ENCODE results near the gene COL6A2. TPM values are rescaled to one million over a fixed set of nuclear protein-coding genes. Genes with fewer than 3 reads are reported as not detected.
"Not testable (repeated sequence)": the region's sequence is repeated elsewhere in the genome, so short reads cannot be mapped to it uniquely, and the experiment has no call there.

Gene COL6A2
- total and polyA plus RNA-seq, 2 of the 13 experiments (the other 11 are each of a cell fraction or from before 2014, with no cell fraction given): 0.07 to 0.41 TPM

- intact Hi-C loops (cut with micrococcal nuclease; ENCODE audit: unreplicated experiment): no loop called here
- POLR2A ChIA-PET: no interaction called here
- in situ Hi-C loops (cut with HindIII; ENCODE audit: extremely low pct_ligation_motif_present, low pct_unique_long_range_greater_than_20kb): no loop called here
- no peak for FAIRE-seq
- peaks cover 6 to 37% of the 10 kb centered on the region in 2 experiments; a peak in 4 of 5 replicates for H3K27me3 ChIP-seq (ENCODE audit: control insufficient read depth in 1 of 2, insufficient read depth in 2 of 2, low read length in 2 of 2)
- no peaks in the 10 kb centered on the region for H3K36me3 ChIP-seq (replicated peaks in 1 of 2; ENCODE audit: control insufficient read depth in 1 of 2, insufficient read depth in 2 of 2, low read length in 2 of 2)
- no peak overlapping the region for H3K4me3 ChIP-seq (replicated peaks in 1 of 3; ENCODE audit: insufficient read depth in 1 of 3, low read depth in 2 of 3, low read length in 3 of 3)
- H2AFZ ChIP-seq (ENCODE audit: low read length): no peak overlapping the region
- BruUV-seq (replicated peaks): no TSS peak
- H3K79me2 ChIP-seq (ENCODE audit: insufficient read depth, low read length): no peaks in the 10 kb centered on the region
- no peak for TF ChIP-seq KLF15 (CRISPR knock-in tag; IDR thresholded peaks at IDR 0.05; ENCODE audit: borderline replicate concordance)
- no peak for DNase-seq (ENCODE audit: low spot score)
- WGBS (ENCODE audit: low lambda C conversion rate): 51% methylated on average over 21 of the region's 21 CpGs
- H3K9ac ChIP-seq (ENCODE audit: insufficient read depth, low read depth, low read length): no peak overlapping the region
- peaks cover 6% of the 10 kb centered on the region; the same call in 1 of the 2 replicates for H3K4me1 ChIP-seq (ENCODE audit: insufficient read depth, low read length)
- no peak for ATAC-seq
- no peak overlapping the region for H3K27ac ChIP-seq (ENCODE audit: extremely low read length, insufficient read depth, low read length)
- no peaks in the 10 kb centered on the region for H3K9me3 ChIP-seq (ENCODE audit: low read length)
- H4K20me1 ChIP-seq (ENCODE audit: insufficient read depth, low read length): no peaks in the 10 kb centered on the region
- CTCF ChIA-PET (ENCODE audit: low intra/inter-chr PET ratio, low total read pairs): no interaction called here
- no peak overlapping the region for H3K4me2 ChIP-seq (ENCODE audit: low read depth, low read length)
These were observed 28.1 kb upstream of the COL6A2 start for GRCh38 chr21:46069719-46070279.

GRCh38 chr21:46071082-46071481, 26.8 kb upstream of the COL6A2 start:
- peaks cover 4 to 24% of the 10 kb centered on the region in 2 experiments; a peak in 4 of 5 replicates for H3K27me3 ChIP-seq (ENCODE audit: control insufficient read depth in 1 of 2, insufficient read depth in 2 of 2, low read length in 2 of 2)
- H3K36me3 ChIP-seq (replicated peaks in 1 of 2; ENCODE audit: control insufficient read depth in 1 of 2, insufficient read depth in 2 of 2, low read length in 2 of 2): no peaks in the 10 kb centered on the region
- DNase-seq (ENCODE audit: low spot score) (no peak), ATAC-seq (no peak), FAIRE-seq (no peak)
- ChIA-PET POLR2A (no interaction called here), CTCF (ENCODE audit: low intra/inter-chr PET ratio, low total read pairs) (no interaction called here)
- intact Hi-C loops (cut with micrococcal nuclease; ENCODE audit: unreplicated experiment) (no loop called here), in situ Hi-C loops (cut with HindIII; ENCODE audit: extremely low pct_ligation_motif_present, low pct_unique_long_range_greater_than_20kb) (no loop called here)
- H3K9ac ChIP-seq (ENCODE audit: insufficient read depth, low read depth, low read length): no peak overlapping the region
- no peak overlapping the region for H3K4me3 ChIP-seq (replicated peaks in 1 of 3; ENCODE audit: insufficient read depth in 1 of 3, low read depth in 2 of 3, low read length in 3 of 3)
- H3K4me1 ChIP-seq (ENCODE audit: insufficient read depth, low read length): no peaks in the 10 kb centered on the region
- no peaks in the 10 kb centered on the region for H4K20me1 ChIP-seq (ENCODE audit: insufficient read depth, low read length)
- H3K9me3 ChIP-seq (ENCODE audit: low read length): no peaks in the 10 kb centered on the region
- no peaks in the 10 kb centered on the region for H3K79me2 ChIP-seq (ENCODE audit: insufficient read depth, low read length)
- no peak overlapping the region for H3K27ac ChIP-seq (ENCODE audit: extremely low read length, insufficient read depth, low read length)
- BruUV-seq (replicated peaks): no TSS peak
- TF ChIP-seq TFE3 (CRISPR knock-in tag; IDR thresholded peaks at IDR 0.05): no peak
- TF ChIP-seq CREB3 (CRISPR knock-in tag; IDR thresholded peaks at IDR 0.05): no peak
- TF ChIP-seq SMAD1 (CRISPR knock-in tag; IDR thresholded peaks at IDR 0.05; ENCODE audit: borderline replicate concordance, low read depth): no peak
- TF ChIP-seq ZNF792 (CRISPR knock-in tag; IDR thresholded peaks at IDR 0.05): no peak
- TF ChIP-seq ZNF235 (CRISPR knock-in tag; IDR thresholded peaks at IDR 0.05; ENCODE audit: borderline replicate concordance): no peak
- TF ChIP-seq GLI4 (CRISPR knock-in tag; IDR thresholded peaks at IDR 0.05; ENCODE audit: borderline replicate concordance): no peak
- TF ChIP-seq U2AF1 (optimal IDR thresholded peaks at IDR 0.05; ENCODE audit: low read depth, low read length): no peak
- no peak for TF ChIP-seq TSC22D2 (CRISPR knock-in tag; IDR thresholded peaks at IDR 0.05; ENCODE audit: borderline replicate concordance)
- H3K4me2 ChIP-seq (ENCODE audit: low read depth, low read length): no peak overlapping the region
- H2AFZ ChIP-seq (ENCODE audit: low read length): no peak overlapping the region
- 22% methylated on average over 8 of the region's 13 CpGs for WGBS (ENCODE audit: low lambda C conversion rate)

- in situ Hi-C loops (cut with HindIII; ENCODE audit: extremely low pct_ligation_motif_present, low pct_unique_long_range_greater_than_20kb): not testable (repeated sequence)
These were observed 21.2 kb upstream of the COL6A2 start for GRCh38 chr21:46076724-46077123.

More at GRCh38 chr21:46076724-46077123, 21.2 kb upstream of the COL6A2 start:
- H3K27me3 ChIP-seq (ENCODE audit: control insufficient read depth in 1 of 2, insufficient read depth in 2 of 2, low read length in 2 of 2): peaks cover 13 to 27% of the 10 kb centered on the region in 2 experiments; a peak in 4 of 5 replicates
- DNase-seq (ENCODE audit: low spot score); H3K9ac ChIP-seq (ENCODE audit: insufficient read depth, low read depth, low read length); BruUV-seq (replicated peaks); CTCF ChIA-PET (ENCODE audit: low intra/inter-chr PET ratio, low total read pairs); intact Hi-C loops (cut with micrococcal nuclease; ENCODE audit: unreplicated experiment); POLR2A ChIA-PET; H4K20me1 ChIP-seq (ENCODE audit: insufficient read depth, low read length); H3K27ac ChIP-seq (ENCODE audit: extremely low read length, insufficient read depth, low read length); H3K4me1 ChIP-seq (ENCODE audit: insufficient read depth, low read length); H3K4me2 ChIP-seq (ENCODE audit: low read depth, low read length); FAIRE-seq; ATAC-seq; H3K4me3 ChIP-seq (replicated peaks in 1 of 3; ENCODE audit: insufficient read depth in 1 of 3, low read depth in 2 of 3, low read length in 3 of 3); H3K36me3 ChIP-seq (replicated peaks in 1 of 2; ENCODE audit: control insufficient read depth in 1 of 2, insufficient read depth in 2 of 2, low read length in 2 of 2); H3K9me3 ChIP-seq (ENCODE audit: low read length); H3K79me2 ChIP-seq (ENCODE audit: insufficient read depth, low read length); H2AFZ ChIP-seq (ENCODE audit: low read length): not testable (repeated sequence)
- 12% methylated on average over 8 of the region's 8 CpGs for WGBS (ENCODE audit: low lambda C conversion rate)
